HG03103 (cell line): Measurements from ENCODE around the gene MYG1.

Experiments
- ATAC-seq: cut with Tn5 transposase; IDR thresholded peaks from one replicate; pipeline ENCODE4 v1.9.1; 2021; ENCODE audit warnings: low read depth; ENCODE audit not compliant: unreplicated experiment

Gene MYG1

DNA sequence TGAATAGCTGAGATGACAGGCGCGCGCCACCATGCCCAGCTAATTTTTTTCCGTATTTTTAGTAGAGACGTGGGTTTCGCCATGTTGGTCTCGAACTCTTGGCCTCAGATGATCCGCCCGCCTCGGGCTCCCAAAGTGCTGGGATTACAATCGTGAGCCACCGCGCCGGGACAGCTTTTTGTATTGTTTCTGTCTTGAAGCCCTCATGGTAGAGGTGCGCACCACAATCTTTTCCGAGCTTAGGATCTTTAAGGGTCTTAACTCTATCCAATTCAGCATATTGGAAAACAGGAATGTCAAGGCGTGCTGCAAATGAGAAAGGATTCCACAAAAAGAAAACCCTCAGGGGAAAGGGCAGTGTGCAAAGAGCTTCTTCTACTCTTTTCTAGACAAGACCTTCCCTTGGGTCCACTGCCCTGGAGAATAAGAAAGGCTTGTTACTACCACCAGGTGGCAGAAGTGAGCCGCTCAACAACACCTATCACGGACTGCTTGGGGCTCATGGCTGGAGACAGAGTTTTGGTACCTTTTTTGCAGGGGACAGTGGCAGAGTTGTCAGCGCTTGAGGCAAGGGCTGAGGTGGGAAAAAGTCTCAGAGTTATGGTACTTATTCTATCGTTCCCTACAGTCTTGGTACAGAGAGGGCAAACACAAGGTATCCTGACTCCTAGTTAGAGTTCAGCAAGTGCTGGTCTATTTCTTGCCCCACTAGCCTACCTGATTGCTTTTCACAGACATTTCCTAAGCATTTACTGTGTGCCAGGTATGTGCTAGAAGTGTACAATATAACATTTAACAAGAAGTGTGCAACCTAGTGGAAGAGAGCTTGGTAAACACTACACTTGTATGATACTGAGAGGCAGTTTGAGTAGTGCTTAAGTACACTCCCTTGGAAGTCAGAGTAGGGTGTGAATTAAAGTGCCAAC, 53.1 kb downstream of the MYG1 start:
- peak; percentile 60 for ATAC-seq

DNA sequence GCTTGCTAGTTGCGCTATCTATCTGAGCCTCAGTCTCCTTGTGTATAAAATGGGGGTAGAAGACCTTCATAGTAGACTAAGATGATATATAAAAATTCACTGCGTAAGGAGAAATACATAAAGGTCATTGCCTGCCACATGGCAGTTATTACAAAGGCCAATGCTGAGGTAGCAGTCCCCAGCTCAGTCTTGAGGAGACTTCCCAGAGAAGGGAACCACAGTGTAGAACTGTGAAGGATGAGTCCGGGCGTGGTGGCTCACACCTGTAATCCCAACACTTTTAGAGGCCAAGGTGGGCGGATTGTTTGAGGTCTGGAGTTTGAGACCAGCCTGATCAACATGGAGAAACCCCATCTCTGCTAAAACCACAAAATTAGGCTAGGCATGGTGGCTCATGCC, 53.8 kb downstream of the MYG1 start:
- ATAC-seq: no peak

DNA sequence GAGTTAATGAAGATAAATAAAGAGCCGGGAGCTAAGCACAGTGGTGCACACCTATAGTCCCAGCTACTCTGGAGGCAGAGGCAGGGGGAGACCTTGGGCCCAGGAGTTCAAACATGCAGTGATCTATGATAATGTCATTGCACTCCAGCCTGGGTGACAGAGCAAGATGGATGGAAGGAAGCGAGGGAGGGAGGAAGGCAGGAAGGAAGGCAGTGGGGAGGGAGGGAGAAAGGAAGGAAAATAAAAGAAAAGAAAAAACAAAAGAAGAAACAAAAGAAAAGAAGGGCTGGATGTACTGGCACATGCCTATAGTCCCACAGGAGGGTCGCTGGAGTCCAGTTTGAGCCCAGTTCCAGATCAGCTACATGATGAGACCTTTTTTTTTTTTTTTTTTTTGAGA, 55.6 kb downstream of the MYG1 start:
- ATAC-seq: no peak
